ENCODE measurements around the gene TNFSF4. TPM values are rescaled to one million over a fixed set of nuclear protein-coding genes. Genes with fewer than 3 reads are reported as not detected.

Gene TNFSF4
- total RNA-seq, 1 donor from 2014 or later, result 1.3 TPM

DNA sequence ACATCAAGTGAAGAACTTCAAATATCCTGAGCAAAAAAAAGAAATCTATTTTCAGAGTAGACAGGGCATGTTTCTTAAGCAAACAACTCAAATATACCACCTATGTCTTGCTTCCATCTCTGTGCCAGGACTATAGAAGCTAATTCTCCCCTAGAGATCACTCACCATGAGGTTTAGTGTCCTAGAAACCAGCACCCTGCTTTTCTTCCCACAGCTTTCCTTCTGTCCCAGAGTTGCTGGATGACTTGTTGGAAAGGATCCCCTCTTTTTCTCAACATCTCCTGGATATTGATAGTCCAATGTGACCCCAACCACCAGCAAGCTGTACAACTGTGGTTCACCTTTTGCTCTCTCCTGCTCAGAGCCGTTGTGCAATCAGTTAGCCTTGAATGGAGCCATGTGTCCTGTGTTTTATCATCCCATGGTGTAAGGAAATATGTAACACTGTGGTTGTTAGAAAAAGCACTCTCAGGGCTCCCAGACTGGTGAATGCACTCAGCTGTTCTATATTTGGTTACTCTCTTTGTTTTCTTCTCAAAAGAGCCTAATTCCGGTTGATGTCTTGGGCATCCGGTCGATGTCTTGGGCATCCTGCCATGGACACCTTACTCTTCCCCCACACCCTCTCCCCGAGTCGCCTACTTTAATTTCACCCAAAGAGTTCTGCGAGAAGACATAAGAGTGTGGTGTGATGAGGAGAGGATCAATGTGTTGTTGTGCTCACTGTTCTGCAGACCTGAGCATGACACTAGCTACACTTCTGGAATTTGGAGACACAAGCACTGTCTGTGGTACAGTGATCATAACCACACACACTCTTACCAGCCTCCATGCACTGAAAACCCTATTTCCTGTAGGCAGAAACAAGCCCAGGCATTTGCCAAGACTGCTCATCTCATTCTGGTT lies 1.7 kb downstream of the TNFSF4 start:
- TF ChIP-seq, protein P1, sequence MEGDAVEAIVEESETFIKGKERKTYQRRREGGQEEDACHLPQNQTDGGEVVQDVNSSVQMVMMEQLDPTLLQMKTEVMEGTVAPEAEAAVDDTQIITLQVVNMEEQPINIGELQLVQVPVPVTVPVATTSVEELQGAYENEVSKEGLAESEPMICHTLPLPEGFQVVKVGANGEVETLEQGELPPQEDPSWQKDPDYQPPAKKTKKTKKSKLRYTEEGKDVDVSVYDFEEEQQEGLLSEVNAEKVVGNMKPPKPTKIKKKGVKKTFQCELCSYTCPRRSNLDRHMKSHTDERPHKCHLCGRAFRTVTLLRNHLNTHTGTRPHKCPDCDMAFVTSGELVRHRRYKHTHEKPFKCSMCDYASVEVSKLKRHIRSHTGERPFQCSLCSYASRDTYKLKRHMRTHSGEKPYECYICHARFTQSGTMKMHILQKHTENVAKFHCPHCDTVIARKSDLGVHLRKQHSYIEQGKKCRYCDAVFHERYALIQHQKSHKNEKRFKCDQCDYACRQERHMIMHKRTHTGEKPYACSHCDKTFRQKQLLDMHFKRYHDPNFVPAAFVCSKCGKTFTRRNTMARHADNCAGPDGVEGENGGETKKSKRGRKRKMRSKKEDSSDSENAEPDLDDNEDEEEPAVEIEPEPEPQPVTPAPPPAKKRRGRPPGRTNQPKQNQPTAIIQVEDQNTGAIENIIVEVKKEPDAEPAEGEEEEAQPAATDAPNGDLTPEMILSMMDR (IDR thresholded peaks at IDR 0.05; ENCODE audit: insufficient read depth, low read length, poor library complexity, severe bottlenecking), result no peak
- no peak for DNase-seq (ENCODE audit: low read depth)
- Histone ChIP-seq H3K4me3 (ENCODE audit: low read depth, low read length) (peak overlapping the region; percentile 4), H3K27me3 (ENCODE audit: control insufficient read depth, insufficient read depth, low read length) (no peaks in the 10 kb centered on the region), H3K36me3 (ENCODE audit: control insufficient read depth, insufficient read depth, low read length) (no peaks in the 10 kb centered on the region)

DNA sequence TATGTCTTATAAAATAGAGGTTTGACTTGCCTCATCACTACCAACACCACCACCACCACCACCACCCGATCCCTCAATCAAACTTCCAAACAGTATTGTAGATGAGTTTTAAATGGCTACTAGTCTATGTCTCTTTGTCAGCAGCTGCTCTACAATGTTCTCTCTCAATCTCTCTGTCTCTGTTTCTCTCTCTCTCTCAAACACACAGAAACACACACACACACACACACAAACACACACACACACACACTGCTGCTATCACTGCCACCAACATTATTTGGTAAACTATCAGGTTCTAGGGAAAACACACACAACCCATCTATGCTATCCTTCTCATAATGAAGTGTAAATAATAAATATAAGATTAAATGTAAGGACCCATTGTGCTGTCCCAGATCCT lies 2.4 kb downstream of the TNFSF4 start:
- H3K4me3 ChIP-seq (ENCODE audit: low read depth, low read length), result no peak overlapping the region
- no peaks in the 10 kb centered on the region for H3K27me3 ChIP-seq (ENCODE audit: control insufficient read depth, insufficient read depth, low read length)
- no peaks in the 10 kb centered on the region for H3K36me3 ChIP-seq (ENCODE audit: control insufficient read depth, insufficient read depth, low read length)
- DNase-seq (ENCODE audit: low read depth), result no peak
- TF ChIP-seq, protein P1 (IDR thresholded peaks at IDR 0.05; ENCODE audit: insufficient read depth, low read length, poor library complexity, severe bottlenecking), result no peak

DNA sequence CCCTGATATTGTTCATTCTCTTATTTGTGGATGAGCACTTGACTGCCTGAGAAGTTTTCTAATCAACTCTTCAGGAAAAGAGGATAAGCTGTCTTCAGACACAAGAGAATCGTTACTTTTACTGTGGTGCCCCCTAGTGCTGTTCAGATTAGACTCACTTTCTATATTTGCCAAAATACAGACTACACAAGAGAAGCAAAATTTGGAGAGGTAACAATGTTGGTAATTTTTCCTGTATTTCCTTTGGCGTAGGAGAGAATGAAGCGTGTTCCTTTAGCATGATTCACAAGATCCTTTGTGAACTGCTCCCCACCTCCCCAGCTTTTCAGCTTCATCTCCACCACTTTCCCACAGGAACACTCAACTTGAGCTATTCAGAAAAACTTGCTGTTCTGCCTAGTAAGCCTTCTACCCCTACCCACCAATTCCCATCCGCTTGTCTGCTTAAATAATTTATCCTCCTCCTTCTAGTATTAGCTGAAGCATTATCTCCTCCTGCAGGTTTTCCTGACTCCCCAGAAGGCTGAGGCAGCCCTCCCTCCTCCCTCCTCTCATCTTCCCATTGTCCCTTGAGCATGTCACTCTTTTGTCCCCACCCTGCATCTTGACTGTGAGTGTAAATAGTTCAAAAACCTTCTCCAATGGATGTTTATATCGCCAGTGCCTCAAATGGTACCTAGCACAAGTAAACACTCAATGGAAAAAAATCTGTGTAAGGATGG lies 4.5 kb downstream of the TNFSF4 start:
- Histone ChIP-seq H3K27me3 (ENCODE audit: control insufficient read depth, insufficient read depth, low read length) (no peaks in the 10 kb centered on the region), H3K36me3 (ENCODE audit: control insufficient read depth, insufficient read depth, low read length) (no peaks in the 10 kb centered on the region), H3K4me3 (ENCODE audit: low read depth, low read length) (no peak overlapping the region)
- DNase-seq (ENCODE audit: low read depth), result peak; percentile 35
- TF ChIP-seq, protein P1 (IDR thresholded peaks at IDR 0.05; ENCODE audit: insufficient read depth, low read length, poor library complexity, severe bottlenecking), result peak; percentile 62

DNA sequence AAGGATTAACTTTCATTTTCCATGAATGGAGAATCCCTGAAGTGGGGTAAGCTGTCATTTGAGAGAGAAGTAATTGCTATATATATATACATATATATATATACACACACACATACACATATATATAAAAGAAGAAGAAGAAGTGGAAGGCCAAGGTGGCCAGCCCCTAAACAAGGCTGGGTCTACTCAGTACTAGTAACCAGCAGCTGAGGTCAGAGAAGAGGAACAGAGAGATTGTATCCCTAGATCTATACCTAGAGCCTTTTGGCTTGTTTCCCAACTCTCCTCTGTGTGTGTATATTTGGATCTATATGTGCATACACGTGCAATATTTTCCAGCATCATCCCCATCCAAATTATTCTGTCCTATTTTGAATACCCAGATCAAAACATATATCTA lies 5.2 kb downstream of the TNFSF4 start:
- no peak for DNase-seq (ENCODE audit: low read depth)
- no peaks in the 10 kb centered on the region for H3K27me3 ChIP-seq (ENCODE audit: control insufficient read depth, insufficient read depth, low read length)
- H3K36me3 ChIP-seq (ENCODE audit: control insufficient read depth, insufficient read depth, low read length), result no peaks in the 10 kb centered on the region
- no peak overlapping the region for H3K4me3 ChIP-seq (ENCODE audit: low read depth, low read length)
- TF ChIP-seq, protein P1 (IDR thresholded peaks at IDR 0.05; ENCODE audit: insufficient read depth, low read length, poor library complexity, severe bottlenecking), result no peak

DNA sequence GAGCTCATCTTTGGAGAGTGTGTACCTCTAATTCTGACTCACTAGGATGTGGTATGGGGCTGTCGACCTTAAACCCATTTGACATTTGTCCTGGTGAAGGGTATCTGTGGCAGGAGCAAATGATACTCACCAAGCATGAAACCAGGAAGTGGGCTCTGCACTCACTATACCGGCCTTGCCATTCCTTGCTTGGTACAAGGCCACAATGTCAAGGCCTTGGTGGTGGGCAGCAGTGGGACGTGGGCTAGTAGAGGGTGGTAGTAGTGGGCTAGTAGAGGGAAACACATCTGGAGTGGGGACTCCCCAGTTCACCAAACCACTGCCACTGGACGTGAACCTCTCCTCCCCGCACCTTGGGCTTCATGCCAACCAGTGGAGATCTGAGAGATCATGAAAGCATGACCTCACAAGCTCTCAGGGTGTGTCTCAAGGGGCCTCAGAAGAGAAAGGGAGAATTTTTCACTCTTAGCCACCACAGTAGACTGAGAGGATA lies 11.5 kb downstream of the TNFSF4 start:
- no peaks in the 10 kb centered on the region for H3K36me3 ChIP-seq (ENCODE audit: control insufficient read depth, insufficient read depth, low read length)
- no peaks in the 10 kb centered on the region for H3K27me3 ChIP-seq (ENCODE audit: control insufficient read depth, insufficient read depth, low read length)
- no peak for DNase-seq (ENCODE audit: low read depth)
- TF ChIP-seq, protein P1 (IDR thresholded peaks at IDR 0.05; ENCODE audit: insufficient read depth, low read length, poor library complexity, severe bottlenecking), result no peak
- no peak overlapping the region for H3K4me3 ChIP-seq (ENCODE audit: low read depth, low read length)
